Breast epithelium (tissue), 3 donors: ENCODE measurements around the gene HTR7.

Source experiments
- CTCF ChIP-seq, 3 donors: fragments of 450-650 bp; IDR thresholded peaks; one replicate each; pipeline ENCODE4 v1.5.1; 2016 to 2017; ENCODE audit warnings: antibody characterized with exemption in 3 of 3, mild to moderate bottlenecking in 3 of 3, moderate library complexity in 3 of 3
- POLR2A ChIP-seq: fragments of 450-650 bp; IDR thresholded peaks from one replicate; pipeline ENCODE4 v1.6.1; 2016; ENCODE audit warnings: antibody characterized with exemption, mild to moderate bottlenecking, moderate library complexity
- POLR2AphosphoS5 ChIP-seq, 3 donors: sonication (generic); formaldehyde crosslinking; IDR thresholded peaks; one replicate each; pipeline ENCODE4 v1.6.1; 2017; ENCODE audit warnings: antibody characterized with exemption in 3 of 3

- TF ChIP-seq POLR2A (no peak), CTCF (IDR thresholded peaks at IDR 0.05) (no peak), POLR2AphosphoS5 (IDR thresholded peaks at IDR 0.05) (no peak)
Measured at GRCh38 chr10:90865401-90865800, 7.6 kb upstream of the HTR7 start.
